ENCODE data around the gene GPBAR1. TPM values are rescaled to one million over a fixed set of nuclear protein-coding genes. Genes with fewer than 3 reads are reported as not detected.

Gene GPBAR1
- total and polyA plus RNA-seq, 2 of the 8 experiments (the other 6 are each of a cell fraction or from before 2014, with no cell fraction given) = 0.32 to 0.59 TPM

GRCh38 chr2:218216674-218217359 lies 44.0 kb upstream of the GPBAR1 start, which contains the start of gene ARPC2 (continued):
- TF ChIP-seq POLR2AphosphoS5 (IDR thresholded peaks at IDR 0.05; ENCODE audit: low read depth, low read length) = peak; percentile 33; the same call in 1 of the 2 replicates
- peak; percentile 94 for TF ChIP-seq BACH1 (IDR thresholded peaks at IDR 0.05; ENCODE audit: low read length)
- peak; percentile 9 for TF ChIP-seq TAF7 (optimal IDR thresholded peaks at IDR 0.05; ENCODE audit: borderline replicate concordance, low read depth, low read length)
- TF ChIP-seq GTF2F1 (IDR thresholded peaks at IDR 0.05; ENCODE audit: borderline replicate concordance, low read depth, low read length) = no peak
- TF ChIP-seq, protein P1, sequence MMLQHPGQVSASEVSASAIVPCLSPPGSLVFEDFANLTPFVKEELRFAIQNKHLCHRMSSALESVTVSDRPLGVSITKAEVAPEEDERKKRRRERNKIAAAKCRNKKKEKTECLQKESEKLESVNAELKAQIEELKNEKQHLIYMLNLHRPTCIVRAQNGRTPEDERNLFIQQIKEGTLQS (IDR thresholded peaks at IDR 0.05; ENCODE audit: insufficient read depth, low read depth, low read length) = no peak
- peak; percentile 38; the same call in 1 of the 2 replicates for TF ChIP-seq TBP (IDR thresholded peaks at IDR 0.05; ENCODE audit: low read depth, low read length)
- TF ChIP-seq HDAC2 (IDR thresholded peaks at IDR 0.05; ENCODE audit: borderline replicate concordance in 1 of 2, low read depth in 2 of 2, low read length in 2 of 2) = peak; percentile 96 to 98; a peak in 3 of 4 replicates
- TF ChIP-seq EGR1 (IDR thresholded peaks at IDR 0.05; ENCODE audit: borderline replicate concordance, low read depth, low read length) = peak; percentile 83; the same call in 1 of the 2 replicates
- peak; percentile 73 for TF ChIP-seq CTBP2 (IDR thresholded peaks at IDR 0.05; ENCODE audit: borderline replicate concordance, insufficient read depth, insufficient read length, low read length)
- TF ChIP-seq YY1 (IDR thresholded peaks at IDR 0.05; ENCODE audit: low read depth, low read length) = peak; percentile 82; the same call in 1 of the 2 replicates
- TF ChIP-seq CREB1 (IDR thresholded peaks at IDR 0.05) = peak; percentile 78
- peak; percentile 64; the same call in 1 of the 2 replicates for TF ChIP-seq MAX (IDR thresholded peaks at IDR 0.05)
- TF ChIP-seq CHD1 (IDR thresholded peaks at IDR 0.05; ENCODE audit: low read depth, low read length) = no peak
- TF ChIP-seq PHF8 (conservative IDR thresholded peaks at IDR 0.05; ENCODE audit: low read depth, low read length) = peak; percentile 48
- TF ChIP-seq GABPA (IDR thresholded peaks at IDR 0.05; ENCODE audit: borderline replicate concordance, insufficient read depth, low read length) = peak; percentile 78; the same call in 1 of the 2 replicates
- TF ChIP-seq SAP30 (IDR thresholded peaks at IDR 0.05; ENCODE audit: insufficient read depth, insufficient replicate concordance, low read length) = no peak
- TF ChIP-seq EZH2 (IDR thresholded peaks at IDR 0.05; ENCODE audit: low read depth, low read length, severe bottlenecking) = no peak
- peak; percentile 45 for TF ChIP-seq NRF1 (IDR thresholded peaks at IDR 0.05; ENCODE audit: low read depth, low read length)
- TF ChIP-seq KDM4A (IDR thresholded peaks at IDR 0.05; ENCODE audit: low read depth, low read length, severe bottlenecking) = peak; percentile 63
- peak; percentile 63 for TF ChIP-seq TAF1 (IDR thresholded peaks at IDR 0.05; ENCODE audit: low read depth, low read length)
- TF ChIP-seq RNF2 (IDR thresholded peaks at IDR 0.05; ENCODE audit: borderline replicate concordance, low read depth, low read length, missing control alignments, poor library complexity, severe bottlenecking) = no peak
- 0 out of 2 replicates have a peak, but pooled peaks have one; percentile 19 for TF ChIP-seq TEAD4 (IDR thresholded peaks at IDR 0.05; ENCODE audit: low read depth, low read length)
